HepG2 (cell line): ENCODE results near the gene ZBTB46. TPM values are rescaled to one million over a fixed set of nuclear protein-coding genes. Genes with fewer than 3 reads are reported as not detected.

ENCODE experiments used
- ATAD3A ChIP-seq: sonication (generic); formaldehyde crosslinking; IDR thresholded peaks from 2 replicates; pipeline ENCODE4 v1.4.0; 2020; ENCODE audit warnings: missing genetic modification reagents
- ATF7 ChIP-seq, 2 experiments: fragments of 450-650 bp in 1 of 2; sonication (generic) in 1 of 2; formaldehyde crosslinking in 1 of 2; IDR thresholded peaks; 2 replicates each; pipeline versions ENCODE4 v1.4.0 to v1.6.1; 2016 to 2020; ENCODE audit warnings: antibody characterized with exemption in 1 of 2, mild to moderate bottlenecking in 1 of 2, missing genetic modification reagents in 1 of 2
- BCL6 ChIP-seq: IDR thresholded peaks from 2 replicates; pipeline ENCODE4 v1.6.1; 2016; ENCODE audit warnings: missing genetic modification reagents, missing compliant biosample characterization
- BHLHE40 ChIP-seq: IDR thresholded peaks from 2 replicates; pipeline ENCODE4 v1.6.1; 2011; ENCODE audit warnings: low read length, improper control_type of control experiment
- GATAD1 ChIP-seq: IDR thresholded peaks from 2 replicates; pipeline ENCODE4 v1.6.1; 2016; ENCODE audit warnings: missing genetic modification reagents, missing compliant biosample characterization
- GTF3A ChIP-seq: sonication (generic); formaldehyde crosslinking; conservative IDR thresholded peaks from 2 replicates; pipeline ENCODE4 v1.4.0; 2020; ENCODE audit warnings: mild to moderate bottlenecking, missing genetic modification reagents
- HCFC1 ChIP-seq: fragments of 150-350 bp; IDR thresholded peaks from 2 replicates; pipeline ENCODE4 v1.6.1; 2014; ENCODE audit warnings: low read depth, low read length
- KLF13 ChIP-seq: sonication (generic); formaldehyde crosslinking; IDR thresholded peaks from 2 replicates; pipeline ENCODE4 v1.4.0; 2020; ENCODE audit warnings: mild to moderate bottlenecking, missing genetic modification reagents
- MXD4 ChIP-seq: IDR thresholded peaks from 2 replicates; pipeline ENCODE4 v1.6.1; 2016; ENCODE audit warnings: mild to moderate bottlenecking, missing biosample characterization, missing genetic modification reagents
- NR2F1 ChIP-seq, 2 experiments: fragments of 450-650 bp in 1 of 2; formaldehyde crosslinking in 1 of 2; IDR thresholded peaks; 2 replicates each; pipeline versions ENCODE4 v1.5.0 to v1.6.1; 2016 to 2020; ENCODE audit warnings: mild to moderate bottlenecking in 1 of 2, missing compliant biosample characterization in 1 of 2, missing genetic modification reagents in 1 of 2, moderate library complexity in 1 of 2
- SIN3B ChIP-seq: fragments of 150-350 bp; IDR thresholded peaks from 2 replicates; pipeline ENCODE4 v1.6.1; 2014; ENCODE audit warnings: low read length
- YY1 ChIP-seq: IDR thresholded peaks from 2 replicates; pipeline ENCODE4 v1.6.1; 2011; ENCODE audit warnings: low read length, low read depth, moderate library complexity, mild to moderate bottlenecking; ENCODE audit not compliant: insufficient read depth, insufficient replicate concordance
- ZNF121 ChIP-seq: sonication (generic); formaldehyde crosslinking; IDR thresholded peaks from 2 replicates; pipeline ENCODE4 v1.5.0; 2020; ENCODE audit warnings: mild to moderate bottlenecking, missing genetic modification reagents
- ZNF430 ChIP-seq: sonication (generic); formaldehyde crosslinking; IDR thresholded peaks from 2 replicates; pipeline ENCODE4 v1.9.0; 2021; ENCODE audit warnings: mild to moderate bottlenecking, missing genetic modification reagents
- ZNF501 ChIP-seq: sonication (generic); formaldehyde crosslinking; IDR thresholded peaks from 2 replicates; pipeline ENCODE4 v1.5.1; 2020; ENCODE audit warnings: mild to moderate bottlenecking, moderate library complexity, missing genetic modification reagents
- ZNF556 ChIP-seq: sonication (generic); formaldehyde crosslinking; IDR thresholded peaks from 2 replicates; pipeline ENCODE4 v1.4.0; 2020; ENCODE audit warnings: mild to moderate bottlenecking, missing genetic modification reagents, borderline replicate concordance
- ZNF615 ChIP-seq: sonication (generic); formaldehyde crosslinking; IDR thresholded peaks from 2 replicates; pipeline ENCODE4 v1.5.0; 2020; ENCODE audit warnings: mild to moderate bottlenecking, missing genetic modification reagents, borderline replicate concordance
- polyA plus RNA-seq, 8 experiments: library from polyadenylated mRNA; depleted of rRNA in 3 of 8; stranded (reverse) in 7 of 8; unstranded in 1 of 8; fragments of >200 nt; fragmentation: Illumina TruSeq in 4 of 8; extraction: Trizol in 4 of 8; gene quantifications; 2 replicates each; pipeline versions ENCODE4 v1.2.1 to v1.2.3, GENCODE V29; 2011 to 2016; ENCODE audit warnings: low read depth in 4 of 8, missing spikeins in 1 of 8, mixed read lengths in 1 of 8; ENCODE audit not compliant: insufficient read depth in 1 of 8
- total RNA-seq, 5 experiments: library from RNA; depleted of rRNA; stranded (reverse); fragments of >200 nt; fragmentation: Illumina TruSeq; extraction: Trizol; gene quantifications; 2 replicates each; pipeline ENCODE4 v1.2.3, GENCODE V29; 2016; ENCODE audit warnings: low read depth in 1 of 5
- TF ChIP-seq, protein P1 (sequence below): IDR thresholded peaks from 2 replicates; pipeline ENCODE4 v1.6.1; 2016; ENCODE audit warnings: low read depth
- TF ChIP-seq, protein P2 (sequence below): sonication (generic); formaldehyde crosslinking; conservative IDR thresholded peaks from 2 replicates; pipeline ENCODE4 v1.8.0; 2022; ENCODE audit warnings: low read depth, missing genetic modification reagents
- TF ChIP-seq, protein P3 (sequence below): fragments of 450-650 bp; IDR thresholded peaks from 2 replicates; pipeline ENCODE4 v1.6.1; 2016
- TF ChIP-seq, protein P4 (sequence below): sonication (generic); formaldehyde crosslinking; IDR thresholded peaks from 2 replicates; pipeline ENCODE4 v1.4.0; 2020; ENCODE audit warnings: mild to moderate bottlenecking, missing genetic modification reagents

Gene ZBTB46
- total and polyA plus RNA-seq, 2 of the 13 experiments (the other 11 are each of a cell fraction or from before 2014, with no cell fraction given) = 1.6 to 13.5 TPM

DNA sequence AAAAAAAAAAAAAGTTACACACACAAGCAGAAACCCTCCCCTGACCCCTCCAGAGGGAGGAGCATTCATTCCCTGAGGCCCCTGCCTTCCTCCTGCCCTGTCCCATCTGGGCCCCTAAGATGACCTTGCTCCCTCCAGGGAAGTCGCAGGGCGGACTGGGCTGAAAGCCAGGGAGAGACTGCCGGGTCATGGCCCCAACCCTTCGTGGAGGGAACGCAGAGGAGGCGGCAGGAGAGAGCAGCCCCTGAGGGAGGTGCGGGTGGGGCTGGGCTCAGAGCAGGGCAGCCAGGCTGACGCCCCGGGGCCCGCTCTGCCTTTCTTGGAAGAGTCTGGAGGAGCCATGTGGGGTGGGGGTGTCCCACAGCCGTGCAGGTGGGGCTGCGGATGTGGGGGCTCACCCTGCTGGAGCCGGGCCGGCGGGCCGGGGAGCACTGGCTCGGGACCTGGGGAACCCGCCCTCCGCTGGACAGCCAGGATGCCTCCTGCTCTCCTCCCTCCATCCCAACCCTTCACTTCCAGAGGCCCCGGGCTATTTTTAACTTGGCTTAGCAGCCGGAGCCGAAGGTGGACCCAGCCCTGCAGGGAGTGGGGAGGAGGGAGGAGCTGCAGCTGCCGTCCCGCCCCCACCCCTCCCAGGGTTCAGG, 15.2 kb upstream of the ZBTB46 start (continued):
- TF ChIP-seq GTF3A (CRISPR knock-in tag) = no peak
- TF ChIP-seq MXD4 (CRISPR knock-in tag) = no peak
- no peak for TF ChIP-seq BHLHE40
- no peak for TF ChIP-seq ATF7 (IDR thresholded peaks at IDR 0.05)
- TF ChIP-seq ATF7 (CRISPR knock-in tag; IDR thresholded peaks at IDR 0.05) = no peak
- no peak for TF ChIP-seq ZNF121 (CRISPR knock-in tag)
- TF ChIP-seq, protein P1, sequence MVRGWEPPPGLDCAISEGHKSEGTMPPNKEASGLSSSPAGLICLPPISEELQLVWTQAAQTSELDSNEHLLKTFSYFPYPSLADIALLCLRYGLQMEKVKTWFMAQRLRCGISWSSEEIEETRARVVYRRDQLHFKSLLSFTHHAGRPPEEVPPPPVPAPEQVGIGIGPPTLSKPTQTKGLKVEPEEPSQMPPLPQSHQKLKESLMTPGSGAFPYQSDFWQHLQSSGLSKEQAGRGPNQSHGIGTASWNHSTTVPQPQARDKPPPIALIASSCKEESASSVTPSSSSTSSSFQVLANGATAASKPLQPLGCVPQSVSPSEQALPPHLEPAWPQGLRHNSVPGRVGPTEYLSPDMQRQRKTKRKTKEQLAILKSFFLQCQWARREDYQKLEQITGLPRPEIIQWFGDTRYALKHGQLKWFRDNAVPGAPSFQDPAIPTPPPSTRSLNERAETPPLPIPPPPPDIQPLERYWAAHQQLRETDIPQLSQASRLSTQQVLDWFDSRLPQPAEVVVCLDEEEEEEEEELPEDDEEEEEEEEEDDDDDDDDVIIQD (CRISPR knock-in tag) = no peak
- TF ChIP-seq GATAD1 (CRISPR knock-in tag) = no peak
- no peak for TF ChIP-seq HCFC1
- TF ChIP-seq ZNF556 (CRISPR knock-in tag) = peak; percentile 53; the same call in 1 of the 2 replicates
- TF ChIP-seq NR2F1 (CRISPR knock-in tag; IDR thresholded peaks at IDR 0.05) = peak; percentile 27 to 89; a peak in 3 of 4 replicates
- TF ChIP-seq SIN3B = no peak
- no peak for TF ChIP-seq ZNF615 (CRISPR knock-in tag)
- TF ChIP-seq, protein P2, sequence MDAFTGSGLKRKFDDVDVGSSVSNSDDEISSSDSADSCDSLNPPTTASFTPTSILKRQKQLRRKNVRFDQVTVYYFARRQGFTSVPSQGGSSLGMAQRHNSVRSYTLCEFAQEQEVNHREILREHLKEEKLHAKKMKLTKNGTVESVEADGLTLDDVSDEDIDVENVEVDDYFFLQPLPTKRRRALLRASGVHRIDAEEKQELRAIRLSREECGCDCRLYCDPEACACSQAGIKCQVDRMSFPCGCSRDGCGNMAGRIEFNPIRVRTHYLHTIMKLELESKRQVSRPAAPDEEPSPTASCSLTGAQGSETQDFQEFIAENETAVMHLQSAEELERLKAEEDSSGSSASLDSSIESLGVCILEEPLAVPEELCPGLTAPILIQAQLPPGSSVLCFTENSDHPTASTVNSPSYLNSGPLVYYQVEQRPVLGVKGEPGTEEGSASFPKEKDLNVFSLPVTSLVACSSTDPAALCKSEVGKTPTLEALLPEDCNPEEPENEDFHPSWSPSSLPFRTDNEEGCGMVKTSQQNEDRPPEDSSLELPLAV (CRISPR knock-in tag) = no peak
- TF ChIP-seq ATAD3A (CRISPR knock-in tag) = no peak
- peak; percentile 82 for TF ChIP-seq BCL6 (CRISPR knock-in tag)
- TF ChIP-seq, protein P3, sequence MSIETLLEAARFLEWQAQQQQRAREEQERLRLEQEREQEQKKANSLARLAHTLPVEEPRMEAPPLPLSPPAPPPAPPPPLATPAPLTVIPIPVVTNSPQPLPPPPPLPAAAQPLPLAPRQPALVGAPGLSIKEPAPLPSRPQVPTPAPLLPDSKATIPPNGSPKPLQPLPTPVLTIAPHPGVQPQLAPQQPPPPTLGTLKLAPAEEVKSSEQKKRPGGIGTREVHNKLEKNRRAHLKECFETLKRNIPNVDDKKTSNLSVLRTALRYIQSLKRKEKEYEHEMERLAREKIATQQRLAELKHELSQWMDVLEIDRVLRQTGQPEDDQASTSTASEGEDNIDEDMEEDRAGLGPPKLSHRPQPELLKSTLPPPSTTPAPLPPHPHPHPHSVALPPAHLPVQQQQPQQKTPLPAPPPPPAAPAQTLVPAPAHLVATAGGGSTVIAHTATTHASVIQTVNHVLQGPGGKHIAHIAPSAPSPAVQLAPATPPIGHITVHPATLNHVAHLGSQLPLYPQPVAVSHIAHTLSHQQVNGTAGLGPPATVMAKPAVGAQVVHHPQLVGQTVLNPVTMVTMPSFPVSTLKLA = no peak
- no peak for TF ChIP-seq KLF13 (CRISPR knock-in tag)
- TF ChIP-seq, protein P4, sequence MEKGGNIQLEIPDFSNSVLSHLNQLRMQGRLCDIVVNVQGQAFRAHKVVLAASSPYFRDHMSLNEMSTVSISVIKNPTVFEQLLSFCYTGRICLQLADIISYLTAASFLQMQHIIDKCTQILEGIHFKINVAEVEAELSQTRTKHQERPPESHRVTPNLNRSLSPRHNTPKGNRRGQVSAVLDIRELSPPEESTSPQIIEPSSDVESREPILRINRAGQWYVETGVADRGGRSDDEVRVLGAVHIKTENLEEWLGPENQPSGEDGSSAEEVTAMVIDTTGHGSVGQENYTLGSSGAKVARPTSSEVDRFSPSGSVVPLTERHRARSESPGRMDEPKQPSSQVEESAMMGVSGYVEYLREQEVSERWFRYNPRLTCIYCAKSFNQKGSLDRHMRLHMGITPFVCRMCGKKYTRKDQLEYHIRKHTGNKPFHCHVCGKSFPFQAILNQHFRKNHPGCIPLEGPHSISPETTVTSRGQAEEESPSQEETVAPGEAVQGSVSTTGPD = no peak
- TF ChIP-seq ZNF501 (CRISPR knock-in tag) = 0 out of 2 replicates have a peak, but pooled peaks have one; percentile 16
- no peak for TF ChIP-seq ZNF430 (CRISPR knock-in tag)
- no peak for TF ChIP-seq YY1
